GM21367 (cell line): ENCODE measurements around the gene CCDC74A.
"Not testable (repeated sequence)": the region's sequence is repeated elsewhere in the genome, so short reads cannot be mapped to it uniquely, and the experiment has no call there.

Experiments used
- ATAC-seq: cut with Tn5 transposase; IDR thresholded peaks from one replicate; pipeline ENCODE4 v1.9.1; 2021; ENCODE audit not compliant: unreplicated experiment

The CCDC74A gene

GRCh38 chr2:131525256-131525655, 2.4 kb upstream of the CCDC74A start:
- not testable (repeated sequence) for ATAC-seq

GRCh38 chr2:131528981-131529863, 1.5 kb downstream of the CCDC74A start:
- peak; percentile 58 for ATAC-seq

DNA sequence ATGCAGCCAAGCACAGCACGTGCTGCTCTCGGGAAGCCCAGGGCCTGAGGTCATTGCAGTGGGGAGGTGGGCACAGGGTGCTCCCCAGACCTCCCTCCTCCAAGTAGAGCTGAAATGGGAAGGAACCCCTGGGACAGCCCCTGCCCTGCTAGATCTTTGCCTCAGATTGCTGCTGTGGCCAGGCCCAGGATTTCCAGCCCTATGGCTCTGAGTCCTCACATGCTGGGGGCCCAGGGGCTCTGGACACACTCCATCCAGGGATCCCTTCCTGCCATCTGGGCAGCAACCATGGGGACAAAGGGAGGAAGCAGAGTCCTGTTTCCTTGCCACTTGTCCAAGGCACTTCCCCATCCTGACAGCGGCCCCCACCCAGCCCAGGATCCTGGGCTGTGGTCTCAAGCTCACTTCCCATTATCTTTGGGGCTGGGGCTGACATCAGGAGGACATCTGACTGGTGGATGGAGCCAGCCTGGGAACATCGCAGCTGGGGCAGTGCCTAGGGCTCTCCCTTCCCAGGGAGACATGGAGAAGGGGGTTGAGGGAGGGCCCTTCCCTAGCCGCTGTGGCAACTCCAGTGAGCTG, 2.3 kb downstream of the CCDC74A start:
- ATAC-seq, result not testable (repeated sequence)

- not testable (repeated sequence) for ATAC-seq
These were observed 3.1 kb downstream of the CCDC74A start for GRCh38 chr2:131530626-131531344.

- not testable (repeated sequence) for ATAC-seq
These were observed 4.0 kb downstream of the CCDC74A start for GRCh38 chr2:131531547-131532185.

- ATAC-seq, result not testable (repeated sequence)
These were observed 5.3 kb downstream of the CCDC74A start for GRCh38 chr2:131532723-131533608.

GRCh38 chr2:131533609-131534316, 6.1 kb downstream of the CCDC74A start:
- ATAC-seq, result not testable (repeated sequence)

GRCh38 chr2:131534317-131534672, 6.6 kb downstream of the CCDC74A start:
- ATAC-seq, result not testable (repeated sequence)

DNA sequence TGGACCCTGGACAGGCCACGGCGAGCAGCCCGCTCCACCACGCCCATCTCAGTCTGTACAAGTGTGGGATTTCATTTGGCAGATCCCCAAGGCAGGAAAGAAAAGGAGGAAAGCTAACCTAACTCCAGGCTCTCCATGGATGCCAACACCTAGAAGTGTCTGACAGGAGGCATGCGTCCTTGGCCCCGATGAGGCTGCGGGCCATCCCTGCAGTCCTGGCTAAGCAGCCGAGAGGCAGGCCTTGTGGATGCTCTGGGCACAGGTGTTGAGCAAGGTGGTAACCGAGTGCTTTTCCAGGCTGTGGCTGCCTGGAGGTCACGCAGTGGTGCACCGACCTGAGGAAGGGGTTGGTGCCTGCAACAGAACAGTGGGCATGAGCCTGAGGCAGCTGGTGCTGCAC, 7.3 kb downstream of the CCDC74A start:
- not testable (repeated sequence) for ATAC-seq

DNA sequence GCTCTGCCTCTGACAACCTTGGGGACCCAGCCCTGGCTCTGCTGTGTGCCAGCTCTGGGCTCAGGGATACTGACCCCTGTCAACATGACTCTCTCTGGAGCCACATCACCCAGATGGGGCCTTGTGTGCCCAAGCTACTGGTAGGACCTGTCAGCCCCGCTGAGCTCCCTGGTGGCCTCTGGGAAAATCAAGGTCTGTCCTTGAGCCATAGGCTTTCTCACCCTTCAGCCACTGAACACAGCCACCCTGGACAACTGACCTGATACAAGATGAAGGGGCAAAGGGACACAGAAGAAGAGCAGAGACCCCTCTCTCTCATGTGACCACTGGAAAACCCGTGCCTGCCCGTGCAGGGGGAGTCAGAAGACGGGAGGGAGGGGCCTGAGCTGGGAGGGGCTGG, 7.8 kb downstream of the CCDC74A start:
- ATAC-seq, result no peak

GRCh38 chr2:131535951-131536826, 8.5 kb downstream of the CCDC74A start:
- ATAC-seq, result not testable (repeated sequence)

DNA sequence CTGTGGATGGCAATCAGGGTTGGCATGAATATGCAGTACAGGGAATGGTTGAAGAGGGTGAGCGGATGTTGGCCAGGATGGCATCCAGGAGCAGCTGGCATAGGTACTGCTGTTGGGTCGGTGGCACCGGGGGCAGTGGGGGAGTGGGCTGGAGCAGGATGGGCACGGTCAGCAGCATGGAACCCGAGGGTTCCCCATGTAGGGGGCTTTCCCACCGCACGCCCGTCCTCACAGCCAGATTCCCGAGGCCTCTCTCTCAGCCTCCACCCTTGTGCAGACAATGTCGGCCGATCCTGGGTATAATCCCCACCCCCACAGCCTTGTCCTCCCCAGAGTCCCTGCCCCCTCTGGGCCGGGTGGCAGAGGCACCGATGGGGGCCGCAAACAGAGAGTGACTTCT, 9.2 kb downstream of the CCDC74A start:
- ATAC-seq, result not testable (repeated sequence)

- not testable (repeated sequence) for ATAC-seq
These were observed 11.2 kb downstream of the CCDC74A start for GRCh38 chr2:131538856-131539255.

- ATAC-seq, result no peak
These were observed 15.0 kb downstream of the CCDC74A start for GRCh38 chr2:131542438-131543384.

GRCh38 chr2:131543385-131543891, 15.8 kb downstream of the CCDC74A start:
- no peak for ATAC-seq

GRCh38 chr2:131544006-131544812, 16.5 kb downstream of the CCDC74A start:
- not testable (repeated sequence) for ATAC-seq
